Stimulated activated CD8-positive, alpha-beta memory T cell treated with anti-CD3 and anti-CD28 coated beads, Interleukin-7, amount 100 ng/mL, for 24 hours (primary cell): ENCODE data around the gene B4GALT5.

ENCODE experiments used
- DNase-seq: peaks from one replicate; pipeline ENCODE4 v3.0.0-alpha.2; 2020; ENCODE audit warnings: low read depth

Gene B4GALT5

GRCh38 chr20:49583669-49584417, 129.8 kb downstream of the B4GALT5 start:
- no peak for DNase-seq

- no peak for DNase-seq
Observed at GRCh38 chr20:49583343-49583668, 130.4 kb downstream of the B4GALT5 start.
